ENCODE measurements around the gene HTN1.
"Not testable (repeated sequence)": the region's sequence is repeated elsewhere in the genome, so short reads cannot be mapped to it uniquely, and the experiment has no call there.

HTN1 gene

GRCh38 chr4:70050138-70050537, at the start of gene HTN1:
Gene HTN1 (plus strand): TSS chr4:70050438. CDS start chr4:70053077, 2,639 bp downstream.
- H3K4me3 ChIP-seq, H3K27ac ChIP-seq: not testable (repeated sequence)

- H3K27ac ChIP-seq, result no peak overlapping the region
Measured at GRCh38 chr4:70000711-70001110, 49.5 kb upstream of the HTN1 start.

GRCh38 chr4:70002507-70002906, 47.7 kb upstream of the HTN1 start:
- H3K27ac ChIP-seq, result no peak overlapping the region
- no peak overlapping the region for H3K4me3 ChIP-seq

More at GRCh38 chr4:70000711-70001110, 49.5 kb upstream of the HTN1 start:
- H3K4me3 ChIP-seq, result no peak overlapping the region

GRCh38 chr4:70008771-70009170, 41.5 kb upstream of the HTN1 start:
- Histone ChIP-seq H3K27ac (no peak overlapping the region), H3K4me3 (no peak overlapping the region)

- H3K27ac ChIP-seq, H3K4me3 ChIP-seq: not testable (repeated sequence)
Measured at GRCh38 chr4:70019006-70019405, 31.2 kb upstream of the HTN1 start.

- Histone ChIP-seq H3K27ac (no peak overlapping the region), H3K4me3 (no peak overlapping the region)
Measured at GRCh38 chr4:70023218-70023617, 27.0 kb upstream of the HTN1 start.

- Histone ChIP-seq H3K27ac (no peak overlapping the region), H3K4me3 (no peak overlapping the region)
Measured at GRCh38 chr4:70027011-70027410, 23.2 kb upstream of the HTN1 start.

- not testable (repeated sequence) for H3K4me3 ChIP-seq, H3K27ac ChIP-seq
Measured at GRCh38 chr4:70028159-70028558, 22.1 kb upstream of the HTN1 start, which contains the start of gene HTN3. Gene HTN3 (plus strand): TSS chr4:70028459. CDS start chr4:70030741, 2,282 bp downstream.

- not testable (repeated sequence) for H3K27ac ChIP-seq, H3K4me3 ChIP-seq
Measured at GRCh38 chr4:70037559-70037958, 12.7 kb upstream of the HTN1 start.

- not testable (repeated sequence) for H3K27ac ChIP-seq, H3K4me3 ChIP-seq
Measured at GRCh38 chr4:70039928-70040327, 10.3 kb upstream of the HTN1 start.

- Histone ChIP-seq H3K4me3 (no peak overlapping the region), H3K27ac (no peak overlapping the region)
Measured at GRCh38 chr4:70041652-70042286, 8.5 kb upstream of the HTN1 start.

- not testable (repeated sequence) for H3K4me3 ChIP-seq, H3K27ac ChIP-seq
Measured at GRCh38 chr4:70056534-70056933, 6.3 kb downstream of the HTN1 start.

- H3K27ac ChIP-seq, result no peak overlapping the region
- H3K4me3 ChIP-seq, result no peak overlapping the region
Measured at GRCh38 chr4:70057651-70058050, 7.4 kb downstream of the HTN1 start.

- no peak overlapping the region for H3K27ac ChIP-seq
- no peak overlapping the region for H3K4me3 ChIP-seq
Measured at GRCh38 chr4:70059149-70059548, 8.9 kb downstream of the HTN1 start.

- no peak overlapping the region for H3K4me3 ChIP-seq
Measured at GRCh38 chr4:70062000-70062399, 11.8 kb downstream of the HTN1 start.

GRCh38 chr4:70080205-70080604, 30.0 kb downstream of the HTN1 start:
- Histone ChIP-seq H3K27ac (no peak overlapping the region), H3K4me3 (no peak overlapping the region)

More at GRCh38 chr4:70062000-70062399, 11.8 kb downstream of the HTN1 start:
- no peak overlapping the region for H3K27ac ChIP-seq

- no peak overlapping the region for H3K27ac ChIP-seq
- no peak overlapping the region for H3K4me3 ChIP-seq
Measured at GRCh38 chr4:70099206-70099605, 49.0 kb downstream of the HTN1 start.
